Type B pancreatic cell (in vitro differentiated cells): Measurements from ENCODE around the gene THRAP3. TPM values are rescaled to one million over a fixed set of nuclear protein-coding genes. Genes with fewer than 3 reads are reported as not detected.

ENCODE experiments used
- DNase-seq: peaks from one replicate; pipeline ENCODE4 v3.0.0; 2021; ENCODE audit warnings: mixed read lengths; ENCODE audit not compliant: unreplicated experiment; ENCODE audit errors: extremely low spot score
- H3K27ac Mint-ChIP-seq: 2 replicates; pipeline ENCODE4 v1.8.0; 2021; ENCODE audit warnings: mild to moderate bottlenecking, mixed read lengths
- H3K27me3 Mint-ChIP-seq: 2 replicates; pipeline ENCODE4 v1.8.0; 2021; ENCODE audit warnings: mixed read lengths
- H3K36me3 Mint-ChIP-seq: 2 replicates; pipeline ENCODE4 v1.8.0; 2021; ENCODE audit warnings: mixed read lengths
- H3K4me1 Mint-ChIP-seq: one replicate; pipeline ENCODE4 v1.8.0; 2021; ENCODE audit warnings: mixed read lengths; ENCODE audit not compliant: unreplicated experiment
- H3K4me3 Mint-ChIP-seq: 2 replicates; pipeline ENCODE4 v1.8.0; 2021; ENCODE audit warnings: mild to moderate bottlenecking, mixed read lengths
- H3K9me3 Mint-ChIP-seq: 2 replicates; pipeline ENCODE4 v1.8.0; 2021; ENCODE audit warnings: mixed read lengths
- total RNA-seq: library from RNA; stranded (reverse); gene quantifications from 2 replicates; pipeline ENCODE4 v1.2.1, GENCODE V29; 2021; ENCODE audit warnings: low replicate concordance
- TF ChIP-seq, protein P1 (sequence below): fragments of 200-600 bp; sonication (generic); conservative IDR thresholded peaks from 2 replicates; pipeline ENCODE4 v1.5.0; 2021; ENCODE audit warnings: antibody characterized with exemption, mild to moderate bottlenecking

The THRAP3 gene
- total RNA-seq, 1 donor from 2014 or later: 135 TPM

DNA sequence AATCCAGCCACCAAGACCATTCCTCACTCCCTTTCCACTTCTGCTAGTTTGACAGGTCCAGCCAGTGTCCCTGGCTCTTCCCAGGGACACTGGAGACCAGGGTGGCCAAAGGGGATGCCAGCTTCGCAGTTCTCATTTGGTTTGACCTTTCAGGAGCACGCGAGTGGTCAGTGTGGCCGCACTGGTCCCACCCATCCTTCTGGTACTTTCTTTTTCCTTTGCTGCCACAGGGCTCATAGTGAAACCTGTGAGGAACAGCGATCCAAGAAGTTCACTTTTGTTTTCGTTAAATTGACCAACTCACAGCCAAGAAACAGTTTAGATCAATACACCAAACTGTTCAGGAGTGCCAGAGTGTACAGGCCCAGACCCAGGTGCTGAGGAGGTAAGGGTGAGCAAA lies 113.6 kb downstream of the THRAP3 start:
- Mint-ChIP-seq H3K27ac (no peak overlapping the region), H3K4me3 (no peak overlapping the region), H3K36me3 (peaks cover 6% of the 10 kb centered on the region), H3K4me1 (peaks cover 4% of the 10 kb centered on the region), H3K27me3 (no peaks in the 10 kb centered on the region), H3K9me3 (no peaks in the 10 kb centered on the region)
- no peak for DNase-seq
- TF ChIP-seq, protein P1, sequence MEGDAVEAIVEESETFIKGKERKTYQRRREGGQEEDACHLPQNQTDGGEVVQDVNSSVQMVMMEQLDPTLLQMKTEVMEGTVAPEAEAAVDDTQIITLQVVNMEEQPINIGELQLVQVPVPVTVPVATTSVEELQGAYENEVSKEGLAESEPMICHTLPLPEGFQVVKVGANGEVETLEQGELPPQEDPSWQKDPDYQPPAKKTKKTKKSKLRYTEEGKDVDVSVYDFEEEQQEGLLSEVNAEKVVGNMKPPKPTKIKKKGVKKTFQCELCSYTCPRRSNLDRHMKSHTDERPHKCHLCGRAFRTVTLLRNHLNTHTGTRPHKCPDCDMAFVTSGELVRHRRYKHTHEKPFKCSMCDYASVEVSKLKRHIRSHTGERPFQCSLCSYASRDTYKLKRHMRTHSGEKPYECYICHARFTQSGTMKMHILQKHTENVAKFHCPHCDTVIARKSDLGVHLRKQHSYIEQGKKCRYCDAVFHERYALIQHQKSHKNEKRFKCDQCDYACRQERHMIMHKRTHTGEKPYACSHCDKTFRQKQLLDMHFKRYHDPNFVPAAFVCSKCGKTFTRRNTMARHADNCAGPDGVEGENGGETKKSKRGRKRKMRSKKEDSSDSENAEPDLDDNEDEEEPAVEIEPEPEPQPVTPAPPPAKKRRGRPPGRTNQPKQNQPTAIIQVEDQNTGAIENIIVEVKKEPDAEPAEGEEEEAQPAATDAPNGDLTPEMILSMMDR: no peak

DNA sequence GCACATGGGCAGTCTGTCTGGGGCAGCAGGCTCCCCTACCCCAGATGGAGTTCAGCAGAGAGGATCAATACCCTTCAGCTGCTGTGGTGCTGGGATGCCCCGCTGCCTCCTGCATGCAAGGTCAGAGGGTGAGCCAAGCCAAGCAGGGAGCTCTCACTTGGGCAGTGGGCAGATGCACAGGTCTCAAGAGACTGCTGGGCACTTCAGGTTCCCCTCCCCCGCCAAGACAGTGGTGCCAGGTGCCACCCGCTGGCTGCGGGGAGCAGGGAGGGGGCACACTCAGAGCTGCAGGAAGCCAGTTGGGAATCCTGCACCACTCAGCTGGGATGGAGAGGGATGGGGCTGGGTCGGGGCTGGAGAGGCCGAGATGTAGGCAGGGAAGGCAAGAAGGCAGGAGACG lies 115.0 kb downstream of the THRAP3 start:
- Mint-ChIP-seq H3K4me3 (no peak overlapping the region), H3K27ac (no peak overlapping the region), H3K27me3 (no peaks in the 10 kb centered on the region), H3K4me1 (peaks cover 4% of the 10 kb centered on the region), H3K36me3 (peaks cover 6% of the 10 kb centered on the region), H3K9me3 (no peaks in the 10 kb centered on the region)
- TF ChIP-seq, protein P1: no peak
- DNase-seq: no peak

DNA sequence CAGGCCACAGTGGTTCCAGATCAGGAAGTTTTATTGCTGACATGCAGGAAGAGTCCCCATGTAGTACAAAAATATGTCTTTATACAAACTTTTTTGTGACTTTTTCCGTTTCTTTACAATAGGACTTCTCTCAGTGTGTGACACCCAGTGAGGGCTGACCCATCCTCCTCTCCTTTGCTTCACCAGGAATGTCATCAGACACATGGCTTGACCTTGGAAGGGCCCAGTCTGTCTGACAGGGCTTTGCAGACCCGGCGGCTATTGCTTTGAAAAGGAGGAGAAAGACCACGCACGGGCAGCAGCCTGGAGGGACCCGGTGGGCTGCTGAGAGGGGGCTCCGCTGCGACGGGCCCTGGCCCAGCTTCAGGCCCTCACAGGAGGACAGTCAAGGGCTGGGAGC lies 115.4 kb downstream of the THRAP3 start:
- peaks cover 6% of the 10 kb centered on the region for H3K36me3 Mint-ChIP-seq
- peaks cover 4% of the 10 kb centered on the region for H3K4me1 Mint-ChIP-seq
- no peak for DNase-seq
- no peaks in the 10 kb centered on the region for H3K27me3 Mint-ChIP-seq
- H3K9me3 Mint-ChIP-seq: no peaks in the 10 kb centered on the region
- H3K27ac Mint-ChIP-seq: no peak overlapping the region
- no peak overlapping the region for H3K4me3 Mint-ChIP-seq
- TF ChIP-seq, protein P1: no peak

DNA sequence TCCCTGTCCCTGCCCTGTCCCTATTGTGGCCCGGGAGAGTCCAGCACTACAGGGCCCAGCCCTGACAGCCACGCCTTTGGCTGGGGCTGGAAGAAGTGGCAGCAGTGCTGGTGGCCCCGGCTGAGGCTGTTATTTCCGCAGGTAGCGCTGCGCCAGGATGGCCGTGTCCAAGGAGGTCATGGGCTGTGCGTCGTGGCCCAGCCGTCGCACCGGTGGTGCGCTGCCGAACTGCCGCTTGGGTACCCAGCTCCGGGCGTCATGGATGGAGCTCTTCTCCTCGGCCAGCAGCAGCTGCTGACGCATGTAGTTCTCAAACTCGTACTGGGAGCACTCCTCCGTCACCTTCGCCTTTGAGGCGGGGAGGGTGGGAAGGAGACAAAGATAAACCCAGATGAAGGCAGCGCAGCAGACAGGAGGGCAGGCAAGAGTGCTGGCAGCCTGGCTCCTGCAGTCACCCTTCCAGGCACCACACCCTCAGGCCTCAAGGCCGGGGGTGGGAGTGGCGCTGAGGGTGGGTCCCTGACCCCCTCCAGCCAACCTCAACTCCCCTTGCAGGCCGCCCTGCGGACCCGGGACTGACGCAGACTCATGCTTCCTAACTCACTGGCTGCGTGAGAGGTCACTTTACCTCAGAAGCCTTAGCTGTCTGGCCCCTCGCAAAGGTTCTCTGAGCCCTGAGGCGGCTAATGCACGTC lies 117.5 kb downstream of the THRAP3 start:
- Mint-ChIP-seq H3K4me3 (no peak overlapping the region), H3K9me3 (no peaks in the 10 kb centered on the region), H3K4me1 (peaks cover 4% of the 10 kb centered on the region), H3K27me3 (no peaks in the 10 kb centered on the region), H3K36me3 (peaks cover 6% of the 10 kb centered on the region), H3K27ac (no peak overlapping the region)
- TF ChIP-seq, protein P1: no peak
- no peak for DNase-seq

DNA sequence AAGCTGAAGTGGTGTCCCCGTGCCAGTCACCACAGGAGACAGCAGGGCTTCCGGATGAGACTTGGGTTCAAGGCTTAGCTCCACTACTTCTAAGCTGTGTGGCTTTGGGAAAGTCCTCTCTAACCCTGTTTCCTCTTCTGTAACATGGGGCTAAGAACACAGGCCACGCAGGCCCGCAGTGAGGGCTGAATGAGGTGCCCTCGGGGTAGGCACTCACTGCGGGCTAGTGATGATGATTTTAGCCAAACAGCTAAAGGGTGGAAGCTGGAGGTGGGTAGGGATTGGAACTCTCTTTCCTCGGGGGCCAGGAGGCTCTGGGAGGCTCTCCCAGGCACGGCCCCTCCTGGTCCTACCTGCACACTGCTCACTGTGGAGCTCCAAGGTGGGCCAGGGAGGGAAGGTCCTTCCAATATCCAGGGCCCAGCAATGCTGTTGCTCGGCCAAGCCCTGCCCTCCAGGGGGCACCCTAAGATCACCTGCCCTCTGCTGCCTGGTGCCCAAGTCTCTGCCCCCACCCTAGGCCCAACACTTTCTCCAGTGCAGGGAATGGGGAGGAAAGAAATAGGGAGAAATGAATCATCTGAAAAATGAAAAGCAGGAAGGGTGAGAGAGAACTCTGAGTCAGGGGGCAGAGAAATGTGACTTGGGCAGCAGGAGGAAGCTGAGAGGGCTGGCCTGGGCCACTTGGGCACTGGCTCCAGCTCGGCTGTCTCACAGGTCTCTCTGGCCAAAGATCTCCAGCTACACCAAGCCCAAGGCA lies 118.4 kb downstream of the THRAP3 start:
- Mint-ChIP-seq H3K4me1 (peaks cover 4% of the 10 kb centered on the region), H3K27ac (no peak overlapping the region), H3K4me3 (no peak overlapping the region), H3K9me3 (no peaks in the 10 kb centered on the region), H3K27me3 (no peaks in the 10 kb centered on the region), H3K36me3 (peaks cover 9% of the 10 kb centered on the region)
- no peak for DNase-seq
- TF ChIP-seq, protein P1: peak; percentile 61
